ENCODE data around the gene SPECC1L. TPM values are rescaled to one million over a fixed set of nuclear protein-coding genes. Genes with fewer than 3 reads are reported as not detected.
"Not testable (repeated sequence)": the region's sequence is repeated elsewhere in the genome, so short reads cannot be mapped to it uniquely, and the experiment has no call there.

SPECC1L gene
- total RNA-seq, 1 donor from 2014 or later = 69.9 TPM

- Histone ChIP-seq H3K27ac (peak overlapping the region; percentile 34), H3K4me1 (peaks cover 40% of the 10 kb centered on the region)
- intact Hi-C loops (cut with DNase I); DNase-seq; ATAC-seq; H3K36me3 ChIP-seq; H3K27me3 ChIP-seq (ENCODE audit: low read depth); H3K4me3 ChIP-seq; H3K9me3 ChIP-seq: not testable (repeated sequence)
Measured at GRCh38 chr22:24274696-24275405, 4.2 kb downstream of the SPECC1L start.

- DNase-seq; H3K4me3 ChIP-seq; H3K27ac ChIP-seq; intact Hi-C loops (cut with DNase I); H3K27me3 ChIP-seq (ENCODE audit: low read depth); ATAC-seq; H3K9me3 ChIP-seq; H3K36me3 ChIP-seq: not testable (repeated sequence)
- peaks cover 25% of the 10 kb centered on the region for H3K4me1 ChIP-seq
Measured at GRCh38 chr22:24280363-24280762, 9.7 kb downstream of the SPECC1L start.

GRCh38 chr22:24282401-24282800, 11.8 kb downstream of the SPECC1L start:
- TF ChIP-seq CTCF (IDR thresholded peaks at IDR 0.05) = no peak
- no peaks in the 10 kb centered on the region for H3K36me3 ChIP-seq
- DNase-seq (no peak), ATAC-seq (no peak)
- no peaks in the 10 kb centered on the region for H3K9me3 ChIP-seq
- intact Hi-C loops (cut with DNase I) = no loop called here
- H3K4me3 ChIP-seq = no peak overlapping the region
- no peak overlapping the region for H3K27ac ChIP-seq
- no peaks in the 10 kb centered on the region for H3K27me3 ChIP-seq (ENCODE audit: low read depth)
- H3K4me1 ChIP-seq = peaks cover 31% of the 10 kb centered on the region

- TF ChIP-seq CTCF (IDR thresholded peaks at IDR 0.05) = no peak
- no peak for ATAC-seq
- peaks cover 39% of the 10 kb centered on the region for H3K4me1 ChIP-seq
Measured at GRCh38 chr22:24284747-24285203, 14.1 kb downstream of the SPECC1L start.

GRCh38 chr22:24285245-24285644, 14.6 kb downstream of the SPECC1L start:
- no peak for TF ChIP-seq CTCF (IDR thresholded peaks at IDR 0.05)
- Histone ChIP-seq H3K27me3 (ENCODE audit: low read depth) (no peaks in the 10 kb centered on the region), H3K4me3 (no peak overlapping the region), H3K4me1 (peaks cover 44% of the 10 kb centered on the region), H3K36me3 (no peaks in the 10 kb centered on the region), H3K9me3 (no peaks in the 10 kb centered on the region), H3K27ac (no peak overlapping the region)
- no peak for ATAC-seq
- intact Hi-C loops (cut with DNase I) = no loop called here
- DNase-seq = no peak

More at GRCh38 chr22:24284747-24285203, 14.1 kb downstream of the SPECC1L start:
- Histone ChIP-seq H3K36me3 (no peaks in the 10 kb centered on the region), H3K4me3 (no peak overlapping the region), H3K27me3 (ENCODE audit: low read depth) (no peaks in the 10 kb centered on the region), H3K27ac (no peak overlapping the region), H3K9me3 (no peaks in the 10 kb centered on the region)
- intact Hi-C loops (cut with DNase I) = no loop called here
- DNase-seq = no peak

- H3K27ac ChIP-seq; H3K36me3 ChIP-seq; H3K27me3 ChIP-seq (ENCODE audit: low read depth); ATAC-seq; intact Hi-C loops (cut with DNase I); H3K4me3 ChIP-seq; DNase-seq; H3K9me3 ChIP-seq: not testable (repeated sequence)
- H3K4me1 ChIP-seq = peaks cover 57% of the 10 kb centered on the region
Measured at GRCh38 chr22:24287212-24287611, 16.6 kb downstream of the SPECC1L start.

GRCh38 chr22:24287801-24288200, 17.2 kb downstream of the SPECC1L start:
- H3K27me3 ChIP-seq (ENCODE audit: low read depth); H3K9me3 ChIP-seq; H3K4me3 ChIP-seq; intact Hi-C loops (cut with DNase I); H3K36me3 ChIP-seq; ATAC-seq; DNase-seq: not testable (repeated sequence)
- H3K4me1 ChIP-seq = peaks cover 58% of the 10 kb centered on the region
- H3K27ac ChIP-seq = peak overlapping the region; percentile 20
